ENCODE data around the gene SAYSD1. TPM values are rescaled to one million over a fixed set of nuclear protein-coding genes. Genes with fewer than 3 reads are reported as not detected.

SAYSD1 gene
- total and polyA plus RNA-seq, 2 of the 8 experiments (the other 6 are each of a cell fraction or from before 2014, with no cell fraction given): 6.7 to 7.9 TPM

- Histone ChIP-seq H3K23ac (ENCODE audit: insufficient read length) (no peak overlapping the region), H3K9ac (replicated peaks in 1 of 4; ENCODE audit: extremely low read depth in 1 of 4, low read depth in 3 of 4, low read length in 3 of 4) (no peak overlapping the region), H4K8ac (ENCODE audit: extremely low read depth, insufficient read depth, low read length) (no peak overlapping the region), H3K4me3 (ENCODE audit: extremely low read depth in 1 of 4, insufficient read depth in 2 of 4, low read depth in 3 of 4, low read length in 4 of 4) (no peak overlapping the region), H3K56ac (replicated peaks; ENCODE audit: insufficient read length, low read depth, low read length) (no peak overlapping the region), H3K27me3 (replicated peaks in 1 of 4; ENCODE audit: control insufficient read depth in 3 of 4, extremely low read depth in 1 of 4, insufficient read depth in 3 of 4, low read length in 3 of 4) (peaks cover 0 to 3% (median 1%) of the 10 kb centered on the region in 4 experiments; a peak in 2 of 7 replicates), H3K36me3 (ENCODE audit: control insufficient read depth in 2 of 4, insufficient read depth in 4 of 4, low read length in 3 of 4) (peaks cover 0 to 3% (median 2%) of the 10 kb centered on the region in 4 experiments; a peak in 2 of 8 replicates), H3K9me3 (ENCODE audit: insufficient read depth in 2 of 2, low read depth in 1 of 2, low read length in 1 of 2) (no peaks in the 10 kb centered on the region), H2AFZ (ENCODE audit: low read length) (no peak overlapping the region), H2BK20ac (ENCODE audit: low read length) (no peak overlapping the region), H2BK120ac (replicated peaks; ENCODE audit: low read depth, low read length) (no peak overlapping the region), H4K5ac (ENCODE audit: insufficient read length, low read depth, low read length) (no peak overlapping the region), H3K79me2 (ENCODE audit: control insufficient read depth in 1 of 2, insufficient read depth in 2 of 2, low read length in 2 of 2) (no peaks in the 10 kb centered on the region), H2BK15ac (ENCODE audit: low read length) (no peak overlapping the region), H3K79me1 (ENCODE audit: low read depth, low read length) (0 out of 2 replicates have a peak, but pooled peaks cover 2% of the 10 kb centered on the region), H3K27ac (ENCODE audit: low read depth, low read length) (no peak overlapping the region), H2BK12ac (ENCODE audit: low read depth, low read length) (no peak overlapping the region), H4K91ac (replicated peaks; ENCODE audit: insufficient read length, low read length) (no peak overlapping the region), H3K14ac (ENCODE audit: insufficient read length) (no peak overlapping the region), H3K4me1 (replicated peaks in 1 of 4; ENCODE audit: control insufficient read depth in 3 of 4, insufficient read depth in 4 of 4, low read length in 3 of 4) (peaks cover 0 to 13% (median under 1%) of the 10 kb centered on the region in 4 experiments; a peak in 4 of 7 replicates), H3K18ac (ENCODE audit: extremely low read depth, low read length) (no peak overlapping the region), H3K4ac (replicated peaks; ENCODE audit: insufficient read length, low read depth, low read length) (no peak overlapping the region), H2AK5ac (ENCODE audit: low read depth, low read length) (no peak overlapping the region), H2BK5ac (ENCODE audit: low read depth, low read length) (no peak overlapping the region), H3K4me2 (ENCODE audit: insufficient read depth in 1 of 2, low read depth in 2 of 2, low read length in 2 of 2) (no peak overlapping the region), H3K23me2 (ENCODE audit: low read depth, low read length) (no peaks in the 10 kb centered on the region; the same call in 1 of the 2 replicates), H4K20me1 (replicated peaks in 1 of 2; ENCODE audit: control insufficient read depth in 1 of 2, insufficient read depth in 2 of 2, low read length in 2 of 2) (peaks cover 0 to 6% of the 10 kb centered on the region in 2 experiments)
- FAIRE-seq (no peak), DNase-seq (ENCODE audit: low read depth in 1 of 2, low spot score in 2 of 2) (no peak)
- POLR2A ChIA-PET (ENCODE audit: partially characterized antibody): interaction anchor here (1.3 to 2.3 kb wide), 2 partner anchors 10 to 19 kb away, joined by 4 to 7 read pairs; no protein-coding TSS in a partner anchor
- 89% methylated on average over 6 of the region's 7 CpGs; no CpG with 5 or more reads in 1 of the 2 experiments for WGBS, 2 experiments (ENCODE audit: extremely low coverage in 1 of 2, insufficient coverage in 1 of 2, insufficient read length in 1 of 2, insufficient replicate concordance in 2 of 2, low coverage in 1 of 2, low lambda C conversion rate in 2 of 2, missing lambda C conversion rate in 1 of 2)
- CTCF ChIA-PET (ENCODE audit: partially characterized antibody): interaction anchor here (0.6 to 2.1 kb wide), 9 partner anchors 11 to 204 kb away, joined by 3 to 10 read pairs (median 5); no protein-coding TSS in a partner anchor
- TF ChIP-seq RAD21 (IDR thresholded peaks at IDR 0.05 in 1 of 2, conservative IDR thresholded peaks at IDR 0.05 in 1 of 2; ENCODE audit: low read depth in 2 of 2, low read length in 2 of 2): no peak
- TF ChIP-seq POLR2AphosphoS5 (IDR thresholded peaks at IDR 0.05; ENCODE audit: low read depth, low read length): no peak
- TF ChIP-seq PHF8 (conservative IDR thresholded peaks at IDR 0.05; ENCODE audit: low read depth, low read length): no peak
- no peak for TF ChIP-seq RFX5 (IDR thresholded peaks at IDR 0.05; ENCODE audit: borderline replicate concordance, low read depth, low read length)
- TF ChIP-seq SP2 (IDR thresholded peaks at IDR 0.05; ENCODE audit: low read length): no peak
- TF ChIP-seq CBX8 (IDR thresholded peaks at IDR 0.05; ENCODE audit: borderline replicate concordance, low read depth, low read length): no peak
- no peak for TF ChIP-seq TAF7 (optimal IDR thresholded peaks at IDR 0.05; ENCODE audit: borderline replicate concordance, low read depth, low read length)
- TF ChIP-seq RXRA (IDR thresholded peaks at IDR 0.05; ENCODE audit: insufficient read depth, low read depth, low read length): no peak
- TF ChIP-seq GTF2F1 (IDR thresholded peaks at IDR 0.05; ENCODE audit: borderline replicate concordance, low read depth, low read length): no peak
- no peak for TF ChIP-seq POU5F1 (IDR thresholded peaks at IDR 0.05; ENCODE audit: low read depth, low read length)
- TF ChIP-seq TCF12 (IDR thresholded peaks at IDR 0.05; ENCODE audit: low read depth, low read length): no peak
- no peak for TF ChIP-seq E2F6 (IDR thresholded peaks at IDR 0.05)
- no peak for TF ChIP-seq BRCA1 (IDR thresholded peaks at IDR 0.05; ENCODE audit: low read depth, low read length)
Measured at GRCh38 chr6:39055661-39056060, 59.3 kb downstream of the SAYSD1 start.

Measured in H1 (cell line).